GM19463 (cell line): Measurements from ENCODE around the gene ARID3A.
"Not testable (repeated sequence)": the region's sequence is repeated elsewhere in the genome, so short reads cannot be mapped to it uniquely, and the experiment has no call there.

Source experiments
- ATAC-seq: cut with Tn5 transposase; IDR thresholded peaks from one replicate; pipeline ENCODE4 v1.9.1; 2021; ENCODE audit warnings: mild to moderate bottlenecking, moderate library complexity; ENCODE audit not compliant: unreplicated experiment

The ARID3A gene

GRCh38 chr19:890831-891230, 35.0 kb upstream of the ARID3A start:
- ATAC-seq = no peak

DNA sequence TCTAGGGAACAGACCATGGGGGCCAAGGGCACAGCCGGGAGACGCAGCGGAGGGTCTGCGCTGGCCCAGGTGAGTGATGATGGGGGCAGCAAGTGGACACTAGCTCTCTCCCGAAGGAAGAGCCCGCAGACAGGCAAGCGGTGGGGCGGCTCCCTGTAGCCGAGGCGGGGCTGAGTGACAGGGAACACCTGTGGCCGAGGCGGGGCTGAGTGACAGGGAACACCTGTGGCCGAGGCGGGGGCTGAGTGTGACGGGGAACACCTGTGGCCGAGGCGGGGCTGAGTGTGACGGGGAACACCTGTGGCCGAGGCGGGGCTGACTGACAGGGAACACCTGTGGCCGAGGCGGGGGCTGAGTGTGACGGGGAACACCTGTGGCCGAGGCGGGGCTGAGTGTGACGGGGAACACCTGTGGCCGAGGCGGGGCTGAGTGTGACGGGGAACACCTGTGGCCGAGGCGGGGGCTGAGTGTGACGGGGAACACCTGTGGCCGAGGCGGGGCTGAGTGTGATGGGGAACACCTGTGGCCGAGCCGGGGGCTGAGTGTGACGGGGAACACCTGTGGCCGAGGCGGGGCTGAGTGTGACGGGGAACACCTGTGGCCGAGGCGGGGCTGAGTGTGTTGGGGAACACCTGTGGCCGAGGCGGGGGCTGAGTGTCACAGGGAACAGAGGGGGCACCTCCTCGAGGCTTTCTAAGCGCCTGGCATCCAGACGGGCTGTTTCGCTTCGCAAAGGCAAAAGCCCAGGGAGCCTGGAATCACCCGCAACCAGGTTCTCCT, 34.2 kb upstream of the ARID3A start:
- not testable (repeated sequence) for ATAC-seq

DNA sequence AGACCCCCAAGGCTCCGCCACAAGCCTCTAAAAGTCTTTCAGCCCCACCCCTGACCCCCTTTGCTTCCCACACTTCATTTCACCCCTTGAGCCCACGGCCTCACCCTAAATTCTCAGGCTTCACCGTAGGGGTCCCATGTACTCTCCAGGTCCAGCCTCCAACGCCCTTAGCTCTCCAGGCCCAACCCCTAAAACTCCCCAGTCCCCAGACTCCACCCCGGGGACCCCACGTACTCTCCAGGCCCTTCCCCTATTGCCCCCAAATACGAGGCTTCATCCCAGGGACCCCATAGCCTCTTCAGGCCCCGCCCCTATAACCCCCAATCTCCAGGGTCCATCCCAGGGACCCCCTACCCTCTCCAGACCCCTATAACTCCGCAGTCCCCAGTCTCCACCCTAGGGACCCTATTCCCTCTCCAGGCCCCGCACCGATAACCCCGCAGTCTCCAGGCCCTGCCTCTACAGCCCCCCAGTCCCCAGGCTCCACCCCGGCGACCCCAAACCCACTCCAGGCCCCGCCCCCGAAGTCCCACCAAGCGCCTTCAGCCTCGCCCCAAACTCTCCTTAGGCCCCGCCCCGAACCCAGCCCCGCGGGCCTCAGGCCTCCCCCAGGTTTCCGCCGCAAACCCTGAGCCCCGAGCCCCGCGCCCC, 33.5 kb upstream of the ARID3A start:
- no peak for ATAC-seq

DNA sequence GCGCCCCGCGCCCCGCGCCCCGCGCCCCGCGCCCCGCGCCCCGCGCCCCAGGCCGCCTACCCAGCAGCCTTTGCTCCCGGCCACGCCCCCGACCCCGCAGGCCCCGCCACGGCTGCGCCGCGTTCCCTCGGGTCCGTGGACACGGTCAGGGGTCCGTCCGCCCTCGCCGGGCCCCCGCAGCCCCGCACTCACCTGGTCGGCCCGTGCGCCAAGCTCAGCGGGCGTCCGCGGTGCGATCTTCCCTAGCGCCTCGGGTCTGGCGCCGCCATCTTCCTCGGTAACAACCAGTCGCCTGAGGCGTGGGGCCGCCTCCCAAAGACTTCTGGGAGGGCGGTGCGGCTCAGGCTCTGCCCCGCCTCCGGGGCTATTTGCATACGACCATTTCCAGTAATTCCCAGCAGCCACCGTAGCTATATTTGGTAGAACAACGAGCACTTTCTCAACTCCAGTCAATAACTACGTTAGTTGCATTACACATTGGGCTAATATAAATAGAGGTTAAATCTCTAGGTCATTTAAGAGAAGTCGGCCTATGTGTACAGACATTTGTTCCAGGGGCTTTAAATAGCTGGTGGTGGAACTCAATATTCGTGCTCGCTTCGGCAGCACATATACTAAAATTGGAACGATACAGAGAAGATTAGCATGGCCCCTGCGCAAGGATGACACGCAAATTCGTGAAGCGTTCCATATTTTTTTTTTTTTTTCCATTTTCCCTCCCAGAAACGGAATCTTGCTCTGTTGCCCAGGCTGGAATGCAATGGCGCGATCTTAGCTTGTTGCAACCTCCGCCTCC, 32.7 kb upstream of the ARID3A start, which contains the start of the genes MED16 and RNU6-9:
Gene MED16, minus strand, starts transcription at position 294 of the 796 bp plus-strand sequence. CDS start 2,056 bp downstream, outside the sequence.
Gene RNU6-9, plus strand, starts transcription at position 591 of the 796 bp plus-strand sequence.
- peak; percentile 87 for ATAC-seq

GRCh38 chr19:896434-896833, 29.4 kb upstream of the ARID3A start:
- ATAC-seq = no peak

- no peak for ATAC-seq
These were observed 28.8 kb upstream of the ARID3A start for GRCh38 chr19:896999-897398.

GRCh38 chr19:897442-898039, 28.3 kb upstream of the ARID3A start:
- no peak for ATAC-seq

DNA sequence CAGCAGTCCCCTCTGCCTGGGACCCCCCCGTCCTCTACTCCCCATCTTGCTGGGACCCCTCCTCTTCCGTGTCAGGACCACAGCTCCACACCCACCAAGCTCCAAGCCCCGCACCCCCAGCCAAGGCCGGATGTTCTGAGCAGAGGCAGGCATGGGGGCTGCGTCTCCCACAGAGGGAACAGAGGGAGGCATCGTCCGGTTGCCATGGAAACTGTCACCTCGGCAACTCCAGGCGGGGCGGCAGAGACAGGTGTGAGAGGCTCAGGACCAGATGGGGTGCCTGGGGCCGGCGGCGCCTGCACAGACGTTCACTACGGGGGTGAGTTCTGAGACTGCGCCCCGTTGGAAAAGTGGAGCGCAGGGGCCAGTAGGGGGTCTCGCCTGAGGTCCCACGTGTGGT, 27.2 kb upstream of the ARID3A start:
- no peak for ATAC-seq

DNA sequence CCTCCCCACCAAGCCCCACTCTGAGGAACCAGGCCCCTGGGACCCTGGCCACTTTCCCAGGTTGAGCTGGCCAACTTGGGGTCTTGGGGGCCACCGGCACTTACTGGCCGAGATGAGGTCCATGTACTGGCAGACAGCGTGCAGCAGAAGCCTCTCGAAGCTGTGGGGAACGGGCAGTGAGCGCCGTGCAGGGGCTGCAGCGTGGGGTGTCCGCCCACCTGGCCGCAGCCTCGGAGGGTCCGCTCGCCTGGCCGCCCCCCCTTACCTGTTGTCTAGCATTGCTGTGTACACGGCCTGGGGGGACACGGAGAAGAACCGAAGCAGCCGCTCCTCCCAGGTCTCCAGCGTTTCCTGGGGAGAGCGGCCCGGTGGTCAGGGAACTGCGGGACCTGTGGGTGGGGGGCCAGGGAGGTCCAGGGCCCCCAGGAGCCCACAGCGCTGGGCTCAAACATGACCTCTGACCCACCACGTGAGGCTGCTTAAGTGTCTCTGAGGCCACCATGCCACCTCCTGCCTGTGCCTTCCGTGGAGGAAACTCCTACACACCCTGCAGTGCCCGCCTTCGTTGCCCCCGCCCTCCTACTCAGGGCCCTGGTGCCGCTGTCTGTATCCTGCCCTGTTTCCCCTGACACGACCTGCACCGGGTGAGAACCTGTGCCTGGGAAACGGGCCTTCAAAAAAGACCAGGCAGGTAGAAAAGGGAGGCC, 26.3 kb upstream of the ARID3A start:
- ATAC-seq = no peak

GRCh38 chr19:900043-900301, 25.9 kb upstream of the ARID3A start:
- no peak for ATAC-seq

DNA sequence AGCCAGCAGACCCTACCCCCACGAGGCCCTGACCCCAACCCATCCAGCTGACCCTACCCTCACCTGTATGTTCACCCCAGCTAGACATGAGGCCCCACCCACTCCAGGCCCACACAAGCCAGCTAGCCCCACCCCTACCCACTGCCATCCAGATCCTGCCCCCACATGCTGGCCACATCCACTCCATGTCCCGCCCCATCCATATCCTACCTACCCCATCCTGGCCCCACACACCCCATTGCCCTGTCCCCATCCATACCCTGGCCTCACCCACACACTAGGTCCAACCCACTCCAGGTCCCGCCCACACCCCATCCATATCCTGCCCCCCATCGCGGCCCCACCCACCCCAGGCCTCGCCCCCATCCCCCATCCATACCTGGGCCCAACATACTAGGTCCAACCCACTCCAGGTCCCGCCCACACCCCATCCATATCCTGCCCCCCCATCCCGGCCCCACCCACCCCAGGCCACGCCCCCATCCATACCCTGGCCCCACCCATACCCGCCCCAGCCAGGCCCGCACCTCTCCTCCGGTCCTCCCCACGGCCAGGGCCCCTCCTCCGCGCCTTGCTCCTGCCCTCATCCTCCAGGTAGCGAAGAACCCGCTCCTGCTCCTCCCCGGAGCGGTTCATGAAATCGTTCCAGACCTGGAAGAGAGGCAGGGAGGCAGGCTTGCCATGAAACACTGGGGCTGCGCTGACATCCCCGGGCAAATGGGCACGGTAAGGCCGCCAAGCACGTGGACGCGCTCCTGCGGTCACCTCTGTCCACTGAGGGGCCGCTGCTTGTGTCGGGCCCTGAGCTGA, 25.3 kb upstream of the ARID3A start:
- ATAC-seq = no peak

DNA sequence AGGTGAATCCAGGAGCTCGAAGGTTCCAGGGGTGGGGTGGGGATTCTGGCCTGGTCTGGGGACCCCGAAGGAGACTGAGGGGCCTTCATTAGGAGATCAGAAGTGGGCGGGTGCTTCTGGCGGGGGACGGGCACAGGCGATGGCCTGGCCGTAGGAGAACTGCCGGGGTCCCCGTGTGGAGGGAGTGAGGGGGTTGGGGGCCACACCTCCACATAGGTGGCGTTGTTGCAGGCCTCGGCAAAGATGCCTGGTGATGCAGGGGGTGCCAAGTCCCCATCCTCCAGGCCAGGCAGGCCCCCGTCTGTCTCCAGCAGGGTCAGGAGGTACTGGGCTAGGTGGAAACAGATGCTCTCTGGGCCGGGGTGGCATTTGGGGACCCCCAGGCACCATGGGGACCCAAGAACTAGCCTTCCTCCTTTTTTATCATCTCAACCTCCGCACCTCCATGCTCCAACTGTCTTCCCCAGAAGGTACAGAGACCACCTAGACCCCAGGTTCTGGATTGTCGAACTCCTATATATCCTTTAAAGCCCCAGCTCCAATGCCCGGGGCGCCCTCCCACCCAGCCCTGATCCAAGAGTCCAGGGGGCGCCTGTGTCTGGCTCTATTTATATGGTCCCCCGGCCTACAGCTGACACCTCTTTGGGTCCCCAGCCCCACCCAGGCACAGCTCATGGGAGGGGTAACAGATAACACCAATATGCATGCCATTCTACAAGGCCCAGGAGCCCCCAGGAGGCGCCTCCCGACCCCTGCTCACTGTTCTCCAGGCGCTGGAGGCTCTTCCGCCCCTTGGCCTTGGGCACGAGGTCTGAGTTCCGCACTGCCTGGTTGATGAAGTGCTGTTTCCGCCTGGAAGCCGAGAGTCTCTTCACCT, 24.4 kb upstream of the ARID3A start:
- ATAC-seq = no peak

GRCh38 chr19:902093-902370, 23.8 kb upstream of the ARID3A start:
- ATAC-seq = no peak

DNA sequence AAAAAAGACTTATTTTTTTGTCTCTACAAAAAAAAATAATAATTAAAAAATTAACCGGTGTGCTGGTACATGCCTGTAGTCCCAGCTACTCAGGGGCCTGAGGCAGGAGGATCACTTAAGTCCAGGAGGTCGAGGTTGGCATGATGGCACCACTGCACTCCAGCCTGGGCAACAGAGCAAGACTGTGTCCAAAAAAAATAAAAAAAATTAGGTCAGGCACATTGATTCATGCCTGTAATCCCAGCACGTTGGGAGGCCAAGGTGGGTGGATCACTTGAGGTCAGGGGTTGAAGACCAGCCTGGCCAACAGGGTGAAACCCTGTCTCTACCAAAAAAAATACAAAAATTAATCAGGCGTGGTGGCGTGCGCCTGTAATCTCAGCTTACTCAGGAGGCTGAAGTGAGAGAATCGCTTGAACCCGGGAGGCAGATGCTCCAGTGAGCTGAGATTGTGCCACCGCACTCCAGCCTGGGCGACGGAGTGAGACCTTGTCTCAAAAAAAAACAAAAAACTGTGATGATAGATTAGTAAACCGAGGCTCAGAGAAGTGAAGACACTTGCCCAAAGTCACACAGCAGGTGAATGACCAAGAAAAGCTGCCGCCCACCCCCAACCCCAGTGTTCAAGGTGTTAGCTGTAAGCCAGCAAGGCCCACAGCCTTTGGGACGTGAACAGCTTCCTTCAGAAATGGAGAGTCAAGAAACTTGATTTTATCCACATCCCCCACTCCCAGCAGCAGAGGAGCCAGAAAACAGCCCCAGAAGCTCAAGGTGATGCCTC, 23.2 kb upstream of the ARID3A start:
- ATAC-seq = no peak

DNA sequence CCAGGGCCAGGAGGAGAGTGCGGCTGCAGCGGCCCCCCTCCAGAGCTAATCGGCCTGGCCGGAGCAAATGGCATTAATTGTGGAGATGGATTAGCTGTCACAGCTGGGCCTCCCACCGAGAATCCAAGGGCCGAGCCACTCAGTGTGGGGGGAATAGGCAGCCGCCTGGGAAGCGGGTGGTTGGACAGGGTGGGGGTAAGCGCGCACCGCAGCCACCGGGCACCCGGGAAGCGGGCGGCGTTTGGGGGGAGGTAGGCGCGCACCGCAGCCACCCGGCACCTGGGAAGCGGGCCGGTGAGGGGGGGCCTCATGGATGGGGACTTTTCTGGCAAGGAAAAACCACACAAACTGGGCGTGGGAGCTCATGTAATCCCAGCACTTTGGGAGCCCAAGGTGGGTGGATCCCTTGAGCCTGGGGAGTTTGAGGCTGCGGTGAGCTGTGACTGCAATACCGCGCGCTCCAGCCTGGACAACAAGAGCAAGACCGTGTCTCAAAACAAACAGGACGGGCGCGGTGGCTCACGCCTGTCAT, 22.5 kb upstream of the ARID3A start:
- ATAC-seq = no peak

- ATAC-seq = no peak
These were observed 21.3 kb upstream of the ARID3A start for GRCh38 chr19:904545-904944.

DNA sequence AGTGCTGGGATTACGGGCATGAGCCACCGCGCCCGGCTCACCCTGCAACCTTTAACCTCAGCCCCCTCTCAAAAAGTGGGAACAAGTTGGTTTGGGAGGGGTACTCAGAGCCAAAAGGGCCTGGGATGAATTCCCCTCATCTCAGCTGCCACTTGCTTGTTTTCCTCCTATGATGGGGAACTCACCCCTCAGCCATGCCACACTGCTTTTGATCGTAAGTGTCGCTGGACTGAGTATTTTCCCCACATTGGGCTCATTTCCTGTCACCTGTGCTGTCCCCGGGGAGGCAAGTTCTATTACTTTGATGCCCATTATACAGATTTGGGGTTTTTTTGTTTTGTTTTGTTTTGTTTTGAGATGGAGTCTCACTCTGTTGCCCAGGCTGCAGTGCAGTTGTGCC, 19.4 kb upstream of the ARID3A start:
- ATAC-seq = no peak

DNA sequence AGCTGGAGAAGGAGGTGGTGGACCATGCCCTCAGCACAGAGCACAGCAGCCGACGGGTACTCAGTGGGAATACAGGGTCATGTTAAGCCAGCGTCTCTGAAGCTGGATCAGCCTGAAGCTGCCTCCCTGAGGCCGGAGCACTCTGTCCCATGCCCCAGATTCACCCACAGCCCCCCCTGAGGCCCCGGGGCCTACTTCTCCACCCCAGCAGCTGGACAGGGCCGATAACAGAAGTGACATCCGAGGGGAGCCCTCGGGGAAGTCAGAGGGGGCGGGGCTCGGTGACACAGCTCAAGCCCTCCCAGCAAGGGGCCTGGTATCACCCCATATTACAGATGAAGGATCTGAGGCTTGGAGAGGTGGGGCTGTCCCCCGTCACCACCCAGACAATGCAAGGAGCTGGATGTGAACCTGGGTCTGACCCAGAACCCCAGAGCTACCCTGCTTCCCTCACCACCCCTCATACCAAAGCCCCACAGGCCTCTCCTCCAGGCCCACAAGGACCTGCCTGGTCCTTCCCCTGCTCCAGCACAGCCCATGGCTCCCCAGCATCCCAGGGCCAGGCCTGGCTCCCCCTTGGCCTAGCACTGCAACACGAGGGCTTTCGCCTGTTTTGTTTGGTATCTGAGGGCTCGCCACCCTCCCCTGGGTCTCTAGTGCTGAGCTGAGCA, 18.5 kb upstream of the ARID3A start:
- no peak for ATAC-seq
